Effector memory CD4-positive, alpha-beta T cell (primary cell): ENCODE measurements around the gene CLCN3.
"Not testable (repeated sequence)": the region's sequence is repeated elsewhere in the genome, so short reads cannot be mapped to it uniquely, and the experiment has no call there.

ENCODE experiments used
- DNase-seq, 3 donors: peaks; one replicate each; pipeline ENCODE4 v3.0.0-alpha.2; 2020
- H3K27ac ChIP-seq: 2 replicates; pipeline ENCODE4 v1.7.0; 2013; ENCODE audit warnings: mild to moderate bottlenecking, low read length, moderate library complexity; ENCODE audit not compliant: insufficient read depth, poor library complexity, severe bottlenecking
- H3K27me3 ChIP-seq: replicated peaks from 2 replicates; pipeline ENCODE4 v1.7.0; 2013; ENCODE audit warnings: mild to moderate bottlenecking, low read length; ENCODE audit not compliant: insufficient read depth, control insufficient read depth, poor library complexity, severe bottlenecking
- H3K36me3 ChIP-seq: 2 replicates; pipeline ENCODE4 v1.7.0; 2013; ENCODE audit warnings: mild to moderate bottlenecking, low read length, moderate library complexity; ENCODE audit not compliant: control insufficient read depth, insufficient read depth
- H3K4me1 ChIP-seq: 2 replicates; pipeline ENCODE4 v1.7.0; 2013; ENCODE audit warnings: low read length, mild to moderate bottlenecking; ENCODE audit not compliant: control insufficient read depth, insufficient read depth, poor library complexity, severe bottlenecking
- H3K4me3 ChIP-seq: 2 replicates; pipeline ENCODE4 v1.7.0; 2013; ENCODE audit warnings: low read length, low read depth, mild to moderate bottlenecking; ENCODE audit not compliant: insufficient read depth, poor library complexity, severe bottlenecking
- H3K9me3 ChIP-seq: 2 replicates; pipeline ENCODE4 v1.7.0; 2013; ENCODE audit warnings: mild to moderate bottlenecking, low read length, moderate library complexity; ENCODE audit not compliant: control insufficient read depth

CLCN3 gene

GRCh38 chr4:169765835-169766234, 145.5 kb downstream of the CLCN3 start:
- DNase-seq, result no peak
- no peaks in the 10 kb centered on the region for H3K27me3 ChIP-seq
- no peaks in the 10 kb centered on the region for H3K4me1 ChIP-seq
- H3K36me3 ChIP-seq, result no peaks in the 10 kb centered on the region
- H3K27ac ChIP-seq, result no peak overlapping the region
- H3K9me3 ChIP-seq, result no peaks in the 10 kb centered on the region
- H3K4me3 ChIP-seq, result no peak overlapping the region

- Histone ChIP-seq H3K27ac (no peak overlapping the region), H3K27me3 (no peaks in the 10 kb centered on the region), H3K36me3 (no peaks in the 10 kb centered on the region), H3K9me3 (no peaks in the 10 kb centered on the region), H3K4me1 (no peaks in the 10 kb centered on the region), H3K4me3 (no peak overlapping the region)
- no peak for DNase-seq
Observed at GRCh38 chr4:169766741-169767140, 146.4 kb downstream of the CLCN3 start.

- no peak for DNase-seq
- H3K4me3 ChIP-seq, result no peak overlapping the region
Observed at GRCh38 chr4:169768385-169768784, 148.0 kb downstream of the CLCN3 start.

GRCh38 chr4:169770416-169770815, 150.0 kb downstream of the CLCN3 start:
- Histone ChIP-seq H3K27ac (no peak overlapping the region), H3K36me3 (no peaks in the 10 kb centered on the region), H3K27me3 (peaks cover 8% of the 10 kb centered on the region), H3K4me3 (no peak overlapping the region), H3K4me1 (peaks cover 3% of the 10 kb centered on the region), H3K9me3 (no peaks in the 10 kb centered on the region)
- no peak for DNase-seq

More at GRCh38 chr4:169768385-169768784, 148.0 kb downstream of the CLCN3 start:
- Histone ChIP-seq H3K27ac (no peak overlapping the region), H3K4me1 (no peaks in the 10 kb centered on the region), H3K27me3 (no peaks in the 10 kb centered on the region), H3K36me3 (no peaks in the 10 kb centered on the region), H3K9me3 (no peaks in the 10 kb centered on the region)

GRCh38 chr4:169771556-169772080, 151.2 kb downstream of the CLCN3 start:
- H3K27me3 ChIP-seq, result peaks cover 14% of the 10 kb centered on the region

More at GRCh38 chr4:169771556-169772080, 151.2 kb downstream of the CLCN3 start:
- not testable (repeated sequence) for H3K36me3 ChIP-seq, H3K4me1 ChIP-seq, DNase-seq, H3K4me3 ChIP-seq, H3K9me3 ChIP-seq, H3K27ac ChIP-seq
